Activated T-cell treated with anti-CD3 and anti-CD28 coated beads, Interleukin-2, amount 50 U/mL, for 24 hours (primary cell): ENCODE measurements around the gene EEPD1.

Experiments used
- DNase-seq: peaks from one replicate; pipeline ENCODE4 v3.0.0-alpha.2; 2020
- H3K27ac Mint-ChIP-seq: 2 replicates; pipeline ENCODE4 v1.8.0; 2020; ENCODE audit warnings: mild to moderate bottlenecking, mixed read lengths
- H3K27me3 Mint-ChIP-seq: 2 replicates; pipeline ENCODE4 v1.8.0; 2020; ENCODE audit warnings: mixed read lengths
- H3K36me3 Mint-ChIP-seq: 2 replicates; pipeline ENCODE4 v1.8.0; 2020; ENCODE audit warnings: low read depth, mixed read lengths
- H3K4me1 Mint-ChIP-seq: 2 replicates; pipeline ENCODE4 v1.8.0; 2020; ENCODE audit warnings: low read depth, mixed read lengths
- H3K4me3 Mint-ChIP-seq: 2 replicates; pipeline ENCODE4 v1.8.0; 2020; ENCODE audit warnings: mild to moderate bottlenecking, moderate library complexity, mixed read lengths
- H3K9me3 Mint-ChIP-seq: 2 replicates; pipeline ENCODE4 v1.8.0; 2020; ENCODE audit warnings: mixed read lengths

The EEPD1 gene

DNA sequence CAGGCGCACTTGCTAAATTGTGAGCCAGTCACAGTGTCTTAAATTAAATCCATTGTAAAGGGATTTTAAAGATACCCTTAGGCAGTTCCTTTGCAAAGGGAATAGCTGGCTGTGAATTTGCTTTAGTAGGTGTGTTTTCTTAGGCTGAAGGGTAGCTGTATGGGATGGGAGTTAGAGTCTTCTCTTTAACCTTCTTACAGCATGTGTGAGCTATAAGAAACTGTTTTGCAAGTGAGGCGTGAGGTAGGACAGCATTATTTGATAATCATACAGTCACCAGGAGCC is 5.2 kb downstream of the EEPD1 start:
- Mint-ChIP-seq H3K27ac (no peak overlapping the region), H3K4me1 (peaks cover 30% of the 10 kb centered on the region), H3K9me3 (no peaks in the 10 kb centered on the region), H3K4me3 (no peak overlapping the region), H3K27me3 (no peaks in the 10 kb centered on the region), H3K36me3 (no peaks in the 10 kb centered on the region)
- DNase-seq = no peak

DNA sequence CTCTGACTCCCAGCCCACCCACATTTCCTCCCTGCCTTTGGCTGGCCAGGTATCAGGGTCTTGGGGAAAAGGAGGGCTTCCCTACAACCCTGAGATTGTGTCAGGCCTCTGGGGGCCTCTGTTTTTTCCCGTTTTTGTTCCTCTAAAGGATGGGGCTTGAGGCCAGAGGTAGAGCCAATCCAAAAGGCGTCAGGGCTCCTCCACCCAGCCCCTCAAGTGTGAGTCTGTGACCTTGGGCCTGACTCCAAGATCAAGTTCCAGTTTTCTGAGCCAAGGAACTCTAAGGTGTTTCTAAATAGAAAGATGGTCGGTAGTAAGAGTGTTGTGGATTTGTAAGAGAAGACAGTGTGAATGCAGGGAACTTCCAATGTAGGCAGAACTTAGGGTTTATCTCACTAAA is 6.6 kb downstream of the EEPD1 start:
- H3K9me3 Mint-ChIP-seq = no peaks in the 10 kb centered on the region
- H3K27me3 Mint-ChIP-seq = no peaks in the 10 kb centered on the region
- DNase-seq = no peak
- no peak overlapping the region for H3K27ac Mint-ChIP-seq
- peaks cover 19% of the 10 kb centered on the region for H3K4me1 Mint-ChIP-seq
- no peaks in the 10 kb centered on the region for H3K36me3 Mint-ChIP-seq
- no peak overlapping the region for H3K4me3 Mint-ChIP-seq

GRCh38 chr7:36160313-36160712 is 7.3 kb downstream of the EEPD1 start:
- no peaks in the 10 kb centered on the region for H3K9me3 Mint-ChIP-seq
- DNase-seq = no peak
- no peak overlapping the region for H3K4me3 Mint-ChIP-seq
- no peaks in the 10 kb centered on the region for H3K27me3 Mint-ChIP-seq
- H3K4me1 Mint-ChIP-seq = peaks cover 15% of the 10 kb centered on the region
- H3K27ac Mint-ChIP-seq = no peak overlapping the region
- no peaks in the 10 kb centered on the region for H3K36me3 Mint-ChIP-seq

GRCh38 chr7:36161996-36162395 is 8.9 kb downstream of the EEPD1 start:
- no peak for DNase-seq
- Mint-ChIP-seq H3K27me3 (no peaks in the 10 kb centered on the region), H3K27ac (no peak overlapping the region), H3K4me1 (peaks cover 5% of the 10 kb centered on the region), H3K36me3 (no peaks in the 10 kb centered on the region), H3K4me3 (no peak overlapping the region), H3K9me3 (no peaks in the 10 kb centered on the region)

DNA sequence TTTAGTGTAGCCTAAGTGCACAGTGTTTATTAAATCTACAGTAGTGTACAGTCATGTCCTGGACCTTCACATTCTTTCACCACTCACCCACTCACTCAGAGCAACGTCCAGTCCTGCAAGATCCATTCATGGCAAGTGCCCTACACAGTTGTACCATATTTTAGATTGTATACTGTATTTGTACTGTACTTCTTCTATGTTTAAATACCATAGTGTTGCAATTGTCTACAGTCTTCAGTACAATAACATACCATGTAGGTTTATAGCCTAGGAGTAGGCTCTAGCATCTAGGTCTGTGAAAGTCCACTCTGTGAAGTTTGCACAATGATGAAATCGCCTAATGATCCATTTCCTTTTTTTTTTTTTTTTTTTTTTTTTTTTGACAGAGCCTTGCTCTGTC is 12.0 kb downstream of the EEPD1 start:
- Mint-ChIP-seq H3K27ac (no peak overlapping the region), H3K4me3 (no peak overlapping the region), H3K36me3 (no peaks in the 10 kb centered on the region), H3K4me1 (peaks cover 2% of the 10 kb centered on the region), H3K9me3 (no peaks in the 10 kb centered on the region), H3K27me3 (no peaks in the 10 kb centered on the region)
- DNase-seq = no peak

- Mint-ChIP-seq H3K4me1 (peaks cover 2% of the 10 kb centered on the region), H3K9me3 (no peaks in the 10 kb centered on the region), H3K27me3 (no peaks in the 10 kb centered on the region), H3K4me3 (no peak overlapping the region), H3K27ac (no peak overlapping the region), H3K36me3 (no peaks in the 10 kb centered on the region)
- no peak for DNase-seq
Observed at GRCh38 chr7:36165802-36166201, 12.7 kb downstream of the EEPD1 start.

DNA sequence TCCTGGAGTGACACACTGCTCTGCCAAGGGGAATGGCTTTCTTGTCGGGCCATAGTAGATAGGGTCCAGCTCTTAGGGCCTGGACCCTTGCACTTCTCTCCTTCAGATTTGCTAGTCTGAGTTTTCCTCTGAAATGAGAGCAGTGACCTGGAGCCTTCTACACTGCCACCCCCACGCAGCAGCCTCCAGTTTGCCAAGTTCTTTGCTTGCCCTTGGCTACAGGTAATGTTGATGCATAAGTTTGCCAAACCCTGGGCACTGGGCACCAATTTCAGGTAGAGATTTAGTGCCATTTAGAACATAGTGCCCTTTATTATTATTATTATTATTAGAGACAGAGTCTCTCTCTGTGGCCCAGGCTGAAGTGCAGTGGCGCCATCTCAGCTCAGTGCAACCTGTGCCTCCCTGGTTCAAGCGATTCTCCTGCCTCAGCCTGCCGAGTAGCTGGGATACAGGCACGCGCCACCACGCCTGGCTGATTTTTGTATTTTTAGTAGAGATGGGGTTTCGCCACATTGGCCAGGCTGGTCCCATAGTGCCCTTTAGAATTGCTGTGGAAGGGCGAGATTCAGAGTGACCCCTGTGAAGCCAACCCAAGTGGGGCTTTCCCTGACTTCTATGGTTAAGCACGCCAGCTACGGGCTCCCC is 14.5 kb downstream of the EEPD1 start:
- Mint-ChIP-seq H3K4me3 (no peak overlapping the region), H3K36me3 (no peaks in the 10 kb centered on the region), H3K27me3 (no peaks in the 10 kb centered on the region), H3K9me3 (no peaks in the 10 kb centered on the region), H3K4me1 (peaks cover 11% of the 10 kb centered on the region), H3K27ac (no peak overlapping the region)
- DNase-seq = no peak

DNA sequence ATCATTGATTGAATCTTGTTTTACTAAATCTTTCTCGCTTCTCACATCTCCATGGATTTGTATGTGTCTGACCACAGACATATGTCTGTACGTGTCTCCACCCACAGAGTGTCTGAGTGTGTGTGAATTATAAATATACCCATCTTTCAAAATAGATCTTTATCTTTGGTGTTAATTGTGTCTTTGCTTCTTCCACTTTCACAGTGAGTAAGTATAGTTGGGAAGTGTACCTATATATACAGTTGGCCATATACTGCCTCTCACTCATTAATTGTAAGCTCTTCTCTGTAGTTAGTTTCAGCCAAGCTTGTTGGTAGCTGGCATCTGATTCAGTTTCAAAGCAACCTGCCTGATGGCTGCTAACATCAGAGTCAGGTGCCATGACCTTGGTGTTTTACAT is 18.4 kb downstream of the EEPD1 start:
- no peaks in the 10 kb centered on the region for H3K9me3 Mint-ChIP-seq
- H3K4me1 Mint-ChIP-seq = peaks cover 8% of the 10 kb centered on the region
- H3K27me3 Mint-ChIP-seq = no peaks in the 10 kb centered on the region
- no peak overlapping the region for H3K27ac Mint-ChIP-seq
- no peak for DNase-seq
- H3K4me3 Mint-ChIP-seq = no peak overlapping the region
- no peaks in the 10 kb centered on the region for H3K36me3 Mint-ChIP-seq

DNA sequence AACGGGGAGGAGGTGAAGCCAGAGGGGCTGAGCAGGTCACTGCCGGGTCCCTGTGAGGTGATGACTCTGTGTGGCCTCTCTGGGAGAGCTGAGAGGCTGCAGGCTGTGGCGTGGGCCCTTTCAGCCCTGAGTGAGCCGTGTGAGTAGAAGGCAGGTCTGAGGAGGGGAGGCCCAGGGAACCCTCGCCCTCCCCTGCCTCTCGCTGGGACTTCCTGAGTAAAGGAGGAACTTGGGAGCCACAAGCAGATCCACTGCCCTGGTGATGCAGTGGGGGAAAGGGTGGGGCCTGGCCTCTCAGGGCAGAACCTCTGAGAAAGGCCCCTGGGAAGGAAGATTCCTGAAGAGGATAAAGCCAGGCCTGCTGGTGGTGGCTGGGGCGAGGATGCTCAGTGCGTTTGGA is 22.8 kb downstream of the EEPD1 start:
- Mint-ChIP-seq H3K9me3 (no peaks in the 10 kb centered on the region), H3K4me3 (no peak overlapping the region), H3K27ac (no peak overlapping the region), H3K27me3 (no peaks in the 10 kb centered on the region), H3K4me1 (peaks cover 8% of the 10 kb centered on the region), H3K36me3 (no peaks in the 10 kb centered on the region)
- DNase-seq = no peak

DNA sequence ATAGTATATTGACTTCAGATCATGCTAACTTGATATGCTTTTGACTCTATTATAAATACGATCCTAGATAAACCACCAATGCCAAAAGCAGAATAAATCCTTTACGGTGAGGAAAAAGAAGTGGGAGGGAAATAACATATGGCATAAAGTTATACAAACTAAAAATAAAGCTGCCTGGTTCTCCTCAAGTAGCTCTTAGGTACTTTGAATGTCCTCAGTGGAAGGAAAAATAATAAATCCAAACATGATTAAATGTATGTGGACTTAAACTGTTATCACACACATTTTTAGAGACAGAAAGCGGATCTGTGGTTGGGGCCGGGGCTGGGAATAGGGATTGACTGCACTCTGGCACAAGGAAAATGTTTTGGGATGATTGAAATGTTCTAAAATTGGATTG is 23.6 kb downstream of the EEPD1 start:
- no peaks in the 10 kb centered on the region for H3K36me3 Mint-ChIP-seq
- no peak for DNase-seq
- H3K4me3 Mint-ChIP-seq = no peak overlapping the region
- H3K4me1 Mint-ChIP-seq = peaks cover 4% of the 10 kb centered on the region
- H3K27me3 Mint-ChIP-seq = no peaks in the 10 kb centered on the region
- H3K27ac Mint-ChIP-seq = no peak overlapping the region
- H3K9me3 Mint-ChIP-seq = no peaks in the 10 kb centered on the region

GRCh38 chr7:36180121-36180520 is 27.1 kb downstream of the EEPD1 start:
- no peak for DNase-seq
- Mint-ChIP-seq H3K27me3 (no peaks in the 10 kb centered on the region), H3K27ac (no peak overlapping the region), H3K9me3 (no peaks in the 10 kb centered on the region), H3K36me3 (no peaks in the 10 kb centered on the region), H3K4me1 (no peaks in the 10 kb centered on the region), H3K4me3 (no peak overlapping the region)

DNA sequence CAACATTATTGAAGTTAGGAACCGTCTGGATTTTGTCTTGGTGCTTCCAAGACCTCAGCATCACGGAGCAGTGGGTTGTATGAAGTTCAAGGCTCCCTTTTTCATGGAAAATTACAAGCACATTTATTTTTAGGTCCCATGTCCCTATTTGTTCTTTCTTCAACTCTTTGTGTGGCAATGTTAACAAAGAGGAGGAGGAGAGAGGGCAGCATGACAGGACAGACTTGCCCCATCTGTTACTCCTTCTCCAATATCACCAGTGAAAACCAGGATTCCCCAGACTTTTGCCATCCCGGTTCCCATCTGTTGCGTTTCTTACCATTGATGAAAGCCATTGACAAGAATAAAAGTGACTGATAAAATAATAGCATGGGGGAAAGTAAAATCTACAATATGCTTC is 28.6 kb downstream of the EEPD1 start:
- H3K27me3 Mint-ChIP-seq = no peaks in the 10 kb centered on the region
- no peak overlapping the region for H3K4me3 Mint-ChIP-seq
- H3K27ac Mint-ChIP-seq = no peak overlapping the region
- H3K9me3 Mint-ChIP-seq = no peaks in the 10 kb centered on the region
- H3K36me3 Mint-ChIP-seq = no peaks in the 10 kb centered on the region
- no peaks in the 10 kb centered on the region for H3K4me1 Mint-ChIP-seq
- DNase-seq = no peak

DNA sequence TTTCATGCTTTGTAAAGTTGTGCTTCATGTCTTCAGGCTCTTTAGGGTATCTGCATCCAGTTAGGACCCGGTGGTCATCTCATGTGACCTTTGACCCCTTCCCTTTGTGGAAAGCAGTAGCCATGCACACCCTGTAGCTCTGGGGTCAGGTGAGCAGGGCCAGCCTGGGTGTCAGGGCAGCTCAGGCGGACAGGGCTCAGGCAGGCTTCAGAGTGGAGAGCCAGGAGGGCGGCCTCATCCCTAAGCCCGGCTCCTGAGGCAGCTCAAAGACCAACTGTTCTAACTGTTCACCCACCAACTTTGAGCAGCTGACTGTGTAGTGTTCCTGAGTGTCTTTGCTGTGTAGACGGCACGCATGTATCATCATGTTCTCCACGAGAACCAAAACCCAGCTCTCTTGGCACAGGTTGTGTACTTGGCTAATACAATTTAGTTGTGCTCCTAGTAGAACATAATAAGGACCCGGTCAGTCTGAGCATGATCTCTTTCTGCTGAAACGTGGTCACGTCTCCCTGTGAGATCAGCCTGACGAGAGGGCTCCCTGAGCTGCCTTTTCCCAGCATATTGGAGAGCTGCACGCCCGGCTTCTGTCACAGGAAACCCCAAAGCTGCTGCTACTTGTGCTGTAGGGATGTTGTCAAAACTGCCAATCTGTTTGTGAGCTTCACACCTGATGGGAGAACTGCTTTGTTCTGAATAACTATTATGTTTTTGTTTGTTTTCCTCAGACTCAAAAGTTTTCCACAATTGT is 30.0 kb downstream of the EEPD1 start:
- Mint-ChIP-seq H3K27me3 (no peaks in the 10 kb centered on the region), H3K9me3 (no peaks in the 10 kb centered on the region), H3K36me3 (no peaks in the 10 kb centered on the region), H3K4me1 (no peaks in the 10 kb centered on the region), H3K27ac (no peak overlapping the region), H3K4me3 (no peak overlapping the region)
- no peak for DNase-seq

GRCh38 chr7:36185092-36185491 is 32.0 kb downstream of the EEPD1 start:
- no peaks in the 10 kb centered on the region for H3K9me3 Mint-ChIP-seq
- DNase-seq = no peak
- no peak overlapping the region for H3K4me3 Mint-ChIP-seq
- H3K4me1 Mint-ChIP-seq = peaks cover 4% of the 10 kb centered on the region
- H3K27me3 Mint-ChIP-seq = no peaks in the 10 kb centered on the region
- no peak overlapping the region for H3K27ac Mint-ChIP-seq
- H3K36me3 Mint-ChIP-seq = no peaks in the 10 kb centered on the region

- Mint-ChIP-seq H3K27ac (no peak overlapping the region), H3K27me3 (no peaks in the 10 kb centered on the region), H3K4me3 (no peak overlapping the region), H3K36me3 (no peaks in the 10 kb centered on the region), H3K4me1 (peaks cover 4% of the 10 kb centered on the region), H3K9me3 (no peaks in the 10 kb centered on the region)
- no peak for DNase-seq
Observed at GRCh38 chr7:36185756-36186155, 32.7 kb downstream of the EEPD1 start.
